Stomach (tissue), 4 donors: ENCODE results near the gene DIAPH3.
"Not testable (repeated sequence)": the region's sequence is repeated elsewhere in the genome, so short reads cannot be mapped to it uniquely, and the experiment has no call there.

ENCODE experiments used
- CTCF ChIP-seq, 7 experiments: fragments of 450-650 bp in 4 of 7; fragments of 200-600 bp in 3 of 7; sonication (generic) in 3 of 7; IDR thresholded peaks; one replicate each; pipeline ENCODE4 v1.5.1; 2016 to 2019; ENCODE audit warnings: antibody characterized with exemption in 7 of 7, control low read depth in 2 of 7, mild to moderate bottlenecking in 1 of 7
- POLR2A ChIP-seq, 4 donors: fragments of 450-650 bp; IDR thresholded peaks; one replicate each; pipeline ENCODE4 v1.6.1; 2016; ENCODE audit warnings: antibody characterized with exemption in 4 of 4, control low read depth in 2 of 4, mild to moderate bottlenecking in 1 of 4, moderate library complexity in 1 of 4
- POLR2AphosphoS5 ChIP-seq, 3 donors: sonication (generic); formaldehyde crosslinking; IDR thresholded peaks; one replicate each; pipeline ENCODE4 v1.6.1; 2016; ENCODE audit warnings: antibody characterized with exemption in 3 of 3

GRCh38 chr13:60083780-60084179 lies 79.9 kb downstream of the DIAPH3 start:
- TF ChIP-seq CTCF, POLR2AphosphoS5, POLR2A (IDR thresholded peaks at IDR 0.05): not testable (repeated sequence)
